HCT116 (cell line): ENCODE results near the gene BCKDK. TPM values are rescaled to one million over a fixed set of nuclear protein-coding genes. Genes with fewer than 3 reads are reported as not detected.
A peak's percentile ranks its signal among the peaks of the same experiment; 100 is the strongest.

Source experiments
- ATAC-seq: fragments of 200-7000 bp; cut with Tn5 transposase; 2 replicates; pipeline ENCODE4 v1.9.1; 2020; ENCODE audit warnings: mild to moderate bottlenecking, moderate library complexity
- BruUV-seq: library from RNA; stranded (reverse); fragments of 400-500 nt; replicated peaks from 2 replicates; lab custom pipeline; 2021; lab: Mats Ljungman, UMichigan
- CTCF ChIA-PET: fragments of 300-600 bp; sonication (Branson Sonifier 250); formaldehyde crosslinking; loops from one replicate; lab custom pipeline; 2021; ENCODE audit warnings: antibody characterized with exemption; lab: Charles Lee
- POLR2A ChIA-PET: fragments of 300-600, 350-600 bp; sonication (Branson Sonifier 250); formaldehyde crosslinking; loops from one replicate; lab custom pipeline; 2021; ENCODE audit warnings: antibody characterized with exemption; lab: Charles Lee
- RAD21 ChIA-PET, 2 experiments: fragments of 300-600 bp; sonication (Branson Sonifier 250); formaldehyde crosslinking; loops; one replicate each; lab custom pipeline; 2023; ENCODE audit warnings: low total read pairs in 2 of 2; ENCODE audit not compliant: uncharacterized antibody in 2 of 2, unreplicated experiment in 2 of 2, low non-redundant PET in 1 of 2; lab: Charles Lee
- DNase-seq: peaks from one replicate; pipeline ENCODE4 v3.0.0-alpha.2; 2010; ENCODE audit warnings: low read depth, low spot score
- H2AFZ ChIP-seq: fragments of 200-600 bp; shearing (Covaris generic), sonication (generic); 2 replicates; pipeline ENCODE4 v1.6.1; 2017; ENCODE audit warnings: low read depth, mixed run types, mixed read lengths, antibody characterized with exemption, low read length; ENCODE audit not compliant: poor library complexity, severe bottlenecking
- H3K27ac ChIP-seq: 2 replicates; pipeline ENCODE4 v1.5.1; 2012; ENCODE audit warnings: low read depth, low read length
- H3K27me3 ChIP-seq: fragments of 200-600 bp; sonication (generic); 2 replicates; pipeline ENCODE4 v1.6.1; 2016; ENCODE audit warnings: mixed run types, low read length, mixed read lengths; ENCODE audit not compliant: insufficient read depth
- H3K36me3 ChIP-seq, 2 experiments: fragments of 200-500 bp in 1 of 2; fragments of 200-600 bp in 1 of 2; sonication (Bioruptor generic) in 1 of 2; sonication (generic) in 1 of 2; 2 replicates each; pipeline versions ENCODE4 v1.5.1 to v1.6.1; 2014 to 2016; ENCODE audit warnings: low read length in 2 of 2, inconsistent platforms in 1 of 2, mixed read lengths in 1 of 2, mixed run types in 1 of 2; ENCODE audit not compliant: insufficient read depth in 2 of 2, control insufficient read depth in 1 of 2
- H3K4me1 ChIP-seq, 2 experiments: fragments of 200-600 bp in 1 of 2; sonication (generic) in 1 of 2; 2 replicates each; pipeline versions ENCODE4 v1.5.1 to v1.6.1; 2012 to 2017; ENCODE audit warnings: low read length in 2 of 2, inconsistent platforms in 1 of 2, mild to moderate bottlenecking in 1 of 2, mixed read lengths in 1 of 2, mixed run types in 1 of 2, moderate library complexity in 1 of 2; ENCODE audit not compliant: insufficient read depth in 2 of 2, control insufficient read depth in 1 of 2
- H3K4me2 ChIP-seq: fragments of 200-600 bp; sonication (generic); 2 replicates; pipeline ENCODE4 v1.6.1; 2017; ENCODE audit warnings: mixed run types, low read length, mixed read lengths
- H3K4me3 ChIP-seq, 2 experiments: fragments of 200-600 bp in 1 of 2; sonication (generic) in 1 of 2; replicated peaks in 1 of 2; 2 replicates each; pipeline ENCODE4 v1.5.1; 2011 to 2016; ENCODE audit warnings: low read length in 2 of 2, control low read depth in 1 of 2, low read depth in 1 of 2, mild to moderate bottlenecking in 1 of 2, mixed read lengths in 1 of 2, mixed run types in 1 of 2
- H3K79me2 ChIP-seq: fragments of 200-600 bp; sonication (generic); 2 replicates; pipeline ENCODE4 v1.6.1; 2017; ENCODE audit warnings: mild to moderate bottlenecking, mixed run types, low read length, moderate library complexity, mixed read lengths; ENCODE audit not compliant: insufficient read depth
- H3K9ac ChIP-seq: fragments of 200-600 bp; sonication (generic); 2 replicates; pipeline ENCODE4 v1.6.1; 2016; ENCODE audit warnings: low read length, mixed read lengths
- H3K9me2 ChIP-seq: fragments of 200-600 bp; sonication (generic), shearing (Covaris generic); 2 replicates; pipeline ENCODE4 v1.6.1; 2017; ENCODE audit warnings: mixed run types, mild to moderate bottlenecking, moderate library complexity; ENCODE audit not compliant: insufficient read depth
- H3K9me3 ChIP-seq, 2 experiments: fragments of 200-500 bp in 1 of 2; fragments of 200-600 bp in 1 of 2; sonication (Bioruptor generic) in 1 of 2; sonication (generic) in 1 of 2; 2 replicates each; pipeline ENCODE4 v1.6.1; 2014 to 2017; ENCODE audit warnings: low read length in 2 of 2, mixed read lengths in 2 of 2, inconsistent platforms in 1 of 2, low read depth in 1 of 2, mild to moderate bottlenecking in 1 of 2, mixed run types in 1 of 2, moderate library complexity in 1 of 2; ENCODE audit not compliant: control insufficient read depth in 1 of 2, insufficient read depth in 1 of 2
- H4K20me1 ChIP-seq: fragments of 200-600 bp; sonication (generic), shearing (Covaris generic); 2 replicates; pipeline ENCODE4 v1.6.1; 2017; ENCODE audit warnings: mixed run types, mild to moderate bottlenecking, moderate library complexity; ENCODE audit not compliant: insufficient read depth
- EZH2phosphoT487 ChIP-seq: fragments of 200-600 bp; IDR thresholded peaks from 2 replicates; pipeline ENCODE4 v1.6.1; 2018; ENCODE audit warnings: antibody characterized with exemption, borderline replicate concordance
- JUND ChIP-seq: IDR thresholded peaks from 2 replicates; pipeline ENCODE4 v1.6.1; 2012
- POLR2AphosphoS5 ChIP-seq: IDR thresholded peaks from 2 replicates; pipeline ENCODE4 v1.6.1; 2011; ENCODE audit warnings: mild to moderate bottlenecking, low read depth, low read length, moderate library complexity
- TCF7L2 ChIP-seq: IDR thresholded peaks from 2 replicates; pipeline ENCODE4 v1.7.0; 2011; ENCODE audit warnings: borderline replicate concordance, inconsistent platforms; ENCODE audit not compliant: insufficient read depth, insufficient read length; ENCODE audit errors: extremely low read depth
- intact Hi-C: fragments of 100-400 bp; cut with micrococcal nuclease; formaldehyde crosslinking; loops from 2 replicates; pipeline ENCODE4 v1.10.0; 2022
- total RNA-seq: library from RNA; stranded (reverse); gene quantifications from one replicate; pipeline ENCODE4 v1.2.1, GENCODE V29; 2021; ENCODE audit not compliant: unreplicated experiment
- TF ChIP-seq, protein P1 (sequence below): IDR thresholded peaks from 2 replicates; pipeline ENCODE4 v1.6.1; 2011; ENCODE audit warnings: mild to moderate bottlenecking, low read length, moderate library complexity; ENCODE audit not compliant: insufficient replicate concordance; ENCODE audit errors: extremely low read depth

BCKDK gene
- total RNA-seq, 1 experiment from 2014 or later, result 60.7 TPM

DNA sequence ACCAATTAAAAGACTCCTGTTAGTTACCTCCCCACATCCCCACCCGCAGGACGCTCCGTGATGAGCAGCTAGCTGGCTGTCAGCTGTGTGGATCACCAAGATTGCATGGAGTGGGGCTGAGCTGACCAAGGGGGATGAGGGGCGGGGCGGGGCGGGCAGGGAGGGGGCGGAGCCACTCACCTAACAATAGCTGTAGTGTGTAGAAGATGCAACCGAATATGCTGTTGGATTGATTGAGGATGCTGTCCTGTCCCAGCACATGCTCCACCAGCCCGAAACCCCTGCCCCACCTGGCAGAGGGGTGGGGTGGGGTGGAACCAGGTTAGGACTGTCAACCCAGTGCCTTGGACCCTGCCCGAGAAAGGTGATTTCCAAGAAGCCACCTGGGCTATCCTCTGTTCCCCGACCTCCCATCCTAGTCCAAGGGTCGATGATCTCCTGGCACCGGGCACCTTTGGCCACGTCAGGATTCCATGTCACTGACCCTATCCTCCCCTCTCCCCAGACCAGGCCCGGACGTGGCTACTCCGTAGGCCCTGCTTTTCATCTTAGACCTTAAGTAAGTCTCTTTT lies 15.0 kb upstream of the BCKDK start:
- Histone ChIP-seq H3K36me3 (peaks cover 0 to 8% of the 10 kb centered on the region in 2 experiments; a peak in 3 of 4 replicates), H3K27ac (peak overlapping the region; percentile 85), H3K9me3 (no peaks in the 10 kb centered on the region), H3K4me2 (peak overlapping the region; percentile 99), H3K27me3 (no peaks in the 10 kb centered on the region), H3K79me2 (peaks cover 36% of the 10 kb centered on the region), H3K9ac (peak overlapping the region; percentile 91), H3K9me2 (no peaks in the 10 kb centered on the region), H3K4me3 (peak overlapping the region; percentile 88 to 98), H3K4me1 (peaks cover 13 to 27% of the 10 kb centered on the region in 2 experiments), H4K20me1 (no peaks in the 10 kb centered on the region), H2AFZ (no peak overlapping the region)
- CTCF ChIA-PET, result interaction anchor here (1.4 to 1.5 kb wide), 2 partner anchors 49 to 108 kb away, joined by 5 to 8 read pairs; partner anchors contain the start of gene HSD3B7
- RAD21 ChIA-PET, result interaction anchor here in 1 of 2 experiments (0.6 kb wide), 1 partner anchor 97 kb away, joined by 3 read pairs; no protein-coding TSS in a partner anchor
- no peak for DNase-seq
- intact Hi-C loops, result loop anchor here (5.0 to 10.0 kb wide), 2 partner anchors 96 to 138 kb away; partner anchors contain the start of gene SETD1A
- POLR2A ChIA-PET, result interaction anchor here (1.2 to 4.7 kb wide), 3 partner anchors 19 to 41 kb away, joined by 8 to 17 read pairs (median 8); partner anchors contain the start of genes KAT8, ZNF646 and ZNF668
- TF ChIP-seq, protein P1, sequence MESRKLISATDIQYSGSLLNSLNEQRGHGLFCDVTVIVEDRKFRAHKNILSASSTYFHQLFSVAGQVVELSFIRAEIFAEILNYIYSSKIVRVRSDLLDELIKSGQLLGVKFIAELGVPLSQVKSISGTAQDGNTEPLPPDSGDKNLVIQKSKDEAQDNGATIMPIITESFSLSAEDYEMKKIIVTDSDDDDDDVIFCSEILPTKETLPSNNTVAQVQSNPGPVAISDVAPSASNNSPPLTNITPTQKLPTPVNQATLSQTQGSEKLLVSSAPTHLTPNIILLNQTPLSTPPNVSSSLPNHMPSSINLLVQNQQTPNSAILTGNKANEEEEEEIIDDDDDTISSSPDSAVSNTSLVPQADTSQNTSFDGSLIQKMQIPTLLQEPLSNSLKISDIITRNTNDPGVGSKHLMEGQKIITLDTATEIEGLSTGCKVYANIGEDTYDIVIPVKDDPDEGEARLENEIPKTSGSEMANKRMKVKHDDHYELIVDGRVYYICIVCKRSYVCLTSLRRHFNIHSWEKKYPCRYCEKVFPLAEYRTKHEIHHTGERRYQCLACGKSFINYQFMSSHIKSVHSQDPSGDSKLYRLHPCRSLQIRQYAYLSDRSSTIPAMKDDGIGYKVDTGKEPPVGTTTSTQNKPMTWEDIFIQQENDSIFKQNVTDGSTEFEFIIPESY, result no peak
- no peak for TF ChIP-seq JUND
- no peak for TF ChIP-seq EZH2phosphoT487
- TF ChIP-seq TCF7L2, result no peak
- TF ChIP-seq POLR2AphosphoS5, result peak; percentile 25; the same call in 1 of the 2 replicates
- peak; percentile 30 for ATAC-seq
- no TSS peak for BruUV-seq
